Measurements from ENCODE around the gene ENAH.
"Not testable (repeated sequence)": the region's sequence is repeated elsewhere in the genome, so short reads cannot be mapped to it uniquely, and the experiment has no call there.

ENAH gene

DNA sequence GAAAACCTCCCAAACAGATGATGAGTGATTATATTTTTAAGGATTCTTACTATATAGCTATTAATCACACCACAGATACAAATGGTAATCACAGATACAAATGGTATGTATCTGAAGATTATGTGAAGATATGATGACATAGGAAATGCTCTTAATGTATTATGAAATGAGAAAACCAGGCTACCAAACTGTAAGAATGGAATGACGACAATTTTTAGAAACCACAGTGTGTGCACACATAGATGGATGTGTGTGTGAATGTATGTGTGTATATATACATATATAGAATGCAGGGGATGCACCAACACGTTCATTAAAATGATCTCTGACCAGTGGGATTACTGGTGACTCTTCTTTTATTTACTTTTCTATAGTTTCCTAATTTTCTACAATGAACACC is 21.5 kb upstream of the ENAH start:
- DNase-seq (ENCODE audit: low spot score), result no peak

DNA sequence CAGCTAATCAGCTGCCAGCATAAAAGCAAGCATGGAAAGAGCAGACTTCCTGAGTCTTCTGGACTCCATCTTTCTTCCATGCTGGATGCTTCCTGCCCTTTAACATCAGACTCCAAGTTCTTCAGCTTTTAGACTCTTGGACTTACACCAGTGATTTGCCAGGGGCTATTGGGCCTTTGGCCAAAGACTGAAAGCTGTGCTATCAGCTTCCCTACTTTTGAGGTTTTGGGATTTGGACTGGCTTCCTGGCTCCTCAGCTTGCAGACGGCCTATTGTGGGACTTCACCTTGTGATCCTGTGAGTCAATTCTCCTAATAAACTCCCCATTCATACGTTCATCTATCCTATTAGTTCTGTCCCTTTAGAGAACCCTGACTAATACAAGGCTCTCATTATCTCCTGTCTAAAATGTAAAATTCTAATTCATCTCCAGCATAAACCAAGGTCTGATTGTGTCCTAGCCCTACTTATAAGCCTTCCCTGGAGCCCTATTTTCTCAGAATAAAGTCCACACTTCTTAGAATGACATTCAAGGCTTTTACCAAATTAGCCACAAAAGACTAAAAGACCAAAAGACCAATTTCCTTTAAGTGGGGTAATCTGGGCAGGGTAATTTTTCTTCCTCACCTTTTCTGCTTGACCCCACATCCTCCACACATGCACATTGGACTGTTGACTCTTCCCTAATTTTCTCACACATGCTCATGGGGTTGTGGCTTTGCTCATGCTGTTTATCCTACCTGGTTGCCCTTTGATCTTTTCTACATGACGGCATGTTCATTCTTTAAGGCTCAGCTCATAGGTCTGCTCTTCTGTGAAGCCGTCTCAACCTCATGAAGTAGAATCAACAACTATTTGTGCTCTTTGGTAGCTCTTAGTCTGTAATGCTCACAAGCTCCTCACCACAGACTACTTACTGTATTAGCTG is 18.1 kb upstream of the ENAH start:
- no peak for DNase-seq (ENCODE audit: low spot score)

DNA sequence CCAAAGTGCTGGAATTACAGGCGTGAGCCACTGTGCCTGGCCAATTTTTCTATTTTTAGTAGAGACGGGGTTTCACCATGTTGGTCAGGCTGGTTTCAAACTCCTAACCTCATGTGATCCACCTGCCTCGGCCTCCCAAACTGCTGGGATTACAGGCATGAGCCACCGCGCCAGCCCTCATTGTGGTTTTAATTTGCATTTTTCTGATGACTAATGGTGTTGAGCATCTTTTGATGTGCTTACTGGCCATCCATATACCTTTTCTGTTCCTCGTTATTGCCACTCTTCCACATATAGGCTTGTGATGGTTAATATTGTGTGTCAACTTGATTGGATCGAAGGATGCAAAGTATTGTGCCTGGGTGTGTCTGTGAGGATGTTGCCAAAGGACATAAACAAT is 17.4 kb upstream of the ENAH start:
- no peak for DNase-seq (ENCODE audit: low spot score)

DNA sequence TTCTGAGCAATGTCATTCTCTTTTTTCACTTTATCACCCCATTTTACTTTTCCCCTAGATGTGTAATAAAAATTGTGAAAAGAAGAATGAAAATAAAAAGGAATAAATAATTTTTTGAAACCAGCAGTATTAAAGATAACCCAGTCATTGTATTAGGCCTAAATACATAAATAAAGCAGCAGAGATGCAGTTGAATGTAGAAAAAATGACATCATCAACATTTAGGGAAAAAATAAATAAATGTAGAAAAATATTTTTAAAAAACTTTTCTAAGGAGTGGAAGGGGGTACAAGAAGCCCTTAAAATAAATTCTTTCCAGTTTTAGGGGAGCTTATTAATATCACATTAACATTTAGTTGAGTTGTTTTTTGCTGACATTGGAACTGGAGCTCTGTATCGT is 15.3 kb upstream of the ENAH start:
- DNase-seq (ENCODE audit: low spot score), result no peak

DNA sequence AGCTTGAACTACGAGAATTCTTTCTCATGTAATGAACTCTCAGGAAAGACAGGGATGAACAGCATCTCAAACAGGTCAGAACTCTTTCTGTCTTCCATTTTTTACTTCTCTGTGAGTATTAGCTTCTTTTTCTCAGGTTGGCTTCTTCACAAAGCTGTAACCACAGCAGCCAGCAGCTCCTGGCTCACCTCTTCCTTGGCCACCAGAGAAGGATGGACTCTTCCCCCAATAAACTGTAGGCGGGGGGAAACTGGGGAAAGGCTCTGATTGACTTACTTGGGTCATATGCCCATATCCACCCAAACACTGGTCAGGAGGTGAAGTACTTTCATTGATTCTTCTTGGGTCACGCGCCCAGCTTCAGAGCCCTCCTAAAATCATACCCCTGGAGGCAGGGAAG is 14.4 kb upstream of the ENAH start:
- no peak for DNase-seq (ENCODE audit: low spot score)

DNA sequence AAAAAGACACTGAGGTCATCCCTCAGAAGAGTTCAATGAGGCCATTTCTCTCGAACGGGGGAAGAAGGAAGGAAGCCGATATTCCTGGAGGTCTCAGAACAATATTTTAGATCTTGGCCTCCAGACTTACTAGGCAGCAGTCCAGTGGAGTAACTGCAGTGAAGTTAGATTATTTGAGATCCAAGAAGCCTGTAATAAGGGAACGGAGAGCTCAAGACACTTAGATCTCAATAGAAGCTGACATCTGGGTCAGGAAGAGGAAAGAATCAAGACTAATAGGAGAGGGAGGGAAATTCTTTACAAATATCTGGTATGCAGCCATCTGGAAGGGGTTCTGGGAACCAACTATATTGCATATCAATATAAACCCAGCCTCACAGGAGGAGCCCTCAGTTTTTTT is 13.6 kb upstream of the ENAH start:
- DNase-seq (ENCODE audit: low spot score), result no peak

DNA sequence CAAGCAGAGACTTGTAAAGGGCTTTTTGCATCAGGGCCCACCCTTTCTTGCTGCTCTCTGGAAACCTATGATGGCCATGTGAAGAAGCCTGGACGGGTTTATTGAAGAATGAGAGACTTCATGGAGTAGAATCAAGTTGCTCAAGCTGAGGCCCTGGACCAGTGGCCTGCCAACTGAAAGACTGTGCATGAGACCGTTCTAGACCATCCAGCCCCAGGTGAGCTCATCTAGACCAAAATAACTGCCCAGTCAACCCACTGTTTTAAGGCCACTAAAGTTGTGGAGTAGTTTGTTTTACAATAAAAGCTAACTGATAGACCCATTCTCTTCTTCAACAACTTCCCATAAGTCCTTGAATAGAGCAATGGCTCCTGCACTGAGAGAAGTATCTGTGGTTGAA is 11.8 kb upstream of the ENAH start:
- DNase-seq (ENCODE audit: low spot score), result no peak

DNA sequence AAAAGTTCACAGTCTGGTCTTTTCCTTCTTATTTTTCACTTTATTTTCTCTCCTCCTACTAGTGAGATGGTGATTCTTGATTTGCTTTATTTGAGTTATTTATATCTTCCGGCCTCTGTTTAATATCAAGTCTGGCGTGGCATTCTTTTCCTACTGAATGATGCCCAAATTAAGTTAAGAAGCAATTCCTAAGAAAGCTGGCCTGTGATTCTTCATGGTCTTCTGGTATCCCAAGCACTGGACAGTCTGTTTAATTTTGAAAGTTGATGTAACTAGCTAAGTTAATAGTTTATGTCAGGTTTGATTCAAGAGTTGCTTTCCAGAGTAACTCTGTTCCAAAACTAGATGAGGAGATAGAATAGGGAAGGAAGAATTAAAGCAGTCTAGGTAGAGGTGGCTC is 9.2 kb upstream of the ENAH start:
- DNase-seq (ENCODE audit: low spot score), result no peak

DNA sequence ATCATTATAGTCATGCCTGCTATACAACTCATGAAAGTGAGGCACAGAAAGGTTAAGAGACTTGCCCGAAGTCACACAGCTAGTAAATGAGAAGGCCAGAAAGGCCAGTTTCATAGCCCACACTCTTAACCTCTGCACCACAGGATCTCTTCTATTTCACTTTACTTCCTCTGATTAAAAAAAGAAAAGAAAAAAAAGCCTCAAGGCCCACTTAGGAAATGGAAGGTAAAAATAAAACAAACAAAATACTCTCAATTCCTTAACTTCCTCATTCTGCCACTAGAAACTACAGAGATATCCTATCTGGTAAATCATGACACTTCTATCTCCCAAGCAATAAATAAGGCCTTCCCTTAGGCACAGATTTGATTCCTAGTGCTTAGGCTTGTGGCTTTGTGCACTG is 7.6 kb upstream of the ENAH start:
- DNase-seq (ENCODE audit: low spot score), result no peak

DNA sequence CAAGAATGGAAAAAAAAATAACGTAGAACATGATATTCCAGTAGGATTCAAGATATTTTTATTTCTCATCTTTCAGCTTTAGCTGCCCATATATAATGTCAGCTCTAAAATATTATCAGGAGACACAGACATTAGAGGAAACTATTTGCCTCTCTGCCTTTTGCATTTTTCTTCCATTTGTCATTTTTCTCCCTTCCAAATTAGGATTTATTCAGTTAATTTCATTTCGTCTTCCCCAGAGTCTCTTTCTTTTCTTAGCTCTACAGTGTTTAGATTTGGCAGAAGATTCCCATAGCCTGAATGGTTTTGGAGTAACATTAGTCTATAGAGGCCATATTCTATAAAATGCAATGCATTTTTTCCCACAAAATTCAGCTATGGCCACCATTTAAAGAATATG is 5.1 kb upstream of the ENAH start:
- no peak for DNase-seq (ENCODE audit: low spot score)

DNA sequence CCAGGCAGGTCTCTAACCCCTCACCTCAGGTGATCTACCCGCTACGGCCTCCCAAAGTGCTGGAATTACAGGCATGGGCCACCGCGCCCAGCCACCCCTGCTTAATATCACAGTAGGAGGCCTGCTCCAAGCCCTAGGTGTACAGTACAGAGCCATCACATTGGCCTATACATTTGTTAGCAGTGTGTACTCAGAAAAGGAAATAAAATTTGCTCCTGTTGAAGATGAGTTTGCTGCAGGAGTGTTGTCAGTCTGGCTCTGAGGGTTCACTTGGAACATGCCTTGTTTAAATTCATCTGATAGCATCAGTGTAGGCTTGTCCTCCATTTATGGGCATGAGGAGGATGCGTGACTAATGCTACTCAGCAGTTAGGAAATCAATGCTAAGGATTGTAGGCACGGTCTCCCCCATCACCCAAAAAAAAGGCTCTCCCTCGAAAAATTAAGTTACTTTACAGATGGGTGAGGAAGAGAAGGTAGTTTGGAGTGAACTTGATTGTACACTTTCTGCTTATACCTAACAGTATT is 4.6 kb upstream of the ENAH start:
- peak; percentile 66 for DNase-seq (ENCODE audit: low spot score)

DNA sequence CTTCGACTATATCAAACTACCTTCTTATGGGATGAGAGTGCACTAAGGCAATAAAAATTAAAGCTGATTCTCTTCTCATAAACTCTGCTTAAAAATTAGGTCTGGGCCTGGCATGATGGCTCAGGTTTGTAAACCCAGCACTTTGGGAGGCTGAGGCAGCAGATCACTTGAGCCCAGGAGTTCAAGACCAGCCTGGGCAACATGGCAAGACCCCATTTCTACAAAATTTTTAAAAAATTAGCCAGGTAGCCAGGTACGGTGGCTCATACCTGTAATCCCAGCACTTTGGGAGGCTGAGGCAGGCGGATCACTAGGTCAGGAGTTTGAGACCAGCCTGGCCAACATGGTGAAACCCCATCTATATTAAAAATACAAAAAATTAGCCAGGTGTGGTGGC is 3.3 kb upstream of the ENAH start:
- DNase-seq (ENCODE audit: low spot score), result not testable (repeated sequence)

DNA sequence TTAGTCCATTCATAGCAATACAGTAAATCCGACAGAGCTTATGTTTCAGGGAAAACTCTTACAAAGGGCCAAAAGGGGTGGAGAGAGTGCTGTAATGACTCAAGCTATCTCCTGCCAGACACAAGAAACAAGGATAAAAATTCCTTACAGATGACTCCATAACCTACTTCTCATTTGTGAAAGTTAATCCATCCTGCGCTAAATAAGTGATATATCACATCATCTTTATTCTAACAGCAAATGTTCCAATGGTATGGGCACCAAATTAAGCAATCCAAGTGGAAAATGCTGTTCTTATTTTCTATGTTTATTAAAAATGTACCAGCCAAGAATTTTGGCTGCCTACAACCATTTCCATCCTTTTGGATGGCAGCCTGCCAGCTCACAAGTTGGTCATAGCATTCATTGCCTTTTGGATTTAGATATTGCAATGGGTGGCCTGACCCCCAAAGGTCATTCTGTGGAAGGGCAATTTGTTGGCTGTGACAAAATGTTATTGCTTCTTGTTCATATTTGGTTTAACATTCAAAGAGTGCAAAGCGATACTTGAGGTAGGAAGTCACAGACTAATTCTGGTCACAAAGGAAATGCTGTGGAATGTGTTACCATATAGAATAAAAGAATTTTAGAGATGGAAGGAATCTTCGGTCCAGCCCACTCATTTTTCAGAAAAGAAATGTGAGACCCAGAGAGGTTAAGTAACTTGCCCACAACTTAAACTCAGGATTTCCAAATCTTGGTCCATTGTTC is 2.8 kb upstream of the ENAH start:
- DNase-seq (ENCODE audit: low spot score), result peak; percentile 81

DNA sequence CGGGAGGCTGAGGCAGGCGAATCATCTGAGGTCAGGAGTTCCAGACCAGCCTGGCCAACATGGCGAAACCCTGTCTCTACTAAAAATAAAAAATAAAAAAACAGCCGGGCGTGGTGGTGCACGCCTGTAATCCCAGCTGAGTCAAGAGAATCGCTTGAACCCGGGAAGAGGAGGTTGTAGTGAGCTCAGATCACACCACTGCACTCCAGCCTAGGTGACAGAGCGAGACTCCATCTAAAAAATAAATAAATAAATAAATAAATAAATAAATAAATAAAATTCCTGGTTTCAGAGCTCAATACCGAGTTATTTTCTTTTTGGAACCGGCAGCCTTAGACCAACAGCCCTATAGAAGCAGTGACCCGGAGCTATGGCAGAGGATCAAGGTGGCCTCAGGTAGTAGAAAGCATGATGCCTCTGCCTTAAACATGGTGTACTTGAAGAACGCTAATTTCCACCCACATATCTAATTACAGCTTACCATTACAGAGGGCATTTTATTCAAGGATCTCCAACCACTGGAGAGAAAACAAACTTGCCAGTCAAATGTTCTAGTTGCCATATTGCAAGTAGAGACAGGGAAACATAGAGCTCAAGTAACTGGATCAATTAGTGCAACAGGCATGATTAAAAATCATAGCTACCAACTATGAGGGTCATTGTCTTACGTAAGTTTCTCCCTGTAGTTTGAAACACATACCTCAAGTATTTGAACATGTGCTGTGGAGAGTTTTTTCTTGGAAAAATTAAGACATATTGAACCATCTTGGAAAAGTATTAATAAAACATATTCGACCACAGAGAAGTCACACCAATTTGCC is 2.0 kb upstream of the ENAH start:
- DNase-seq (ENCODE audit: low spot score), result no peak

DNA sequence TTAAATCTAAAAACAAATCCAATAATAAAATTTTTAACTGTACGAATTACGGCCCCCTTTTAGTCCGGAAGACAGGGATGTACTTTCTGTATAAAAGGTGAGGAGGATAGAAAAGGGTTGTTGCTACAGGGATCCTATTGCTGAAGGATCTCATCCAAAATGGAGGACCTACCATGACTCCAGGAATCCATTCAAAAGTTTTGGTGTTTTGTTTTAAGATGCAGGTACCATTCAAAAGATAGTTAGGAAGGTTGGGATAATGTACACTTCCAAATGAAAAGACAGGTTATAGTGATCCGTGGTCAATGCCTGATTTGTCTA is 1.3 kb upstream of the ENAH start:
- no peak for DNase-seq (ENCODE audit: low spot score)

DNA sequence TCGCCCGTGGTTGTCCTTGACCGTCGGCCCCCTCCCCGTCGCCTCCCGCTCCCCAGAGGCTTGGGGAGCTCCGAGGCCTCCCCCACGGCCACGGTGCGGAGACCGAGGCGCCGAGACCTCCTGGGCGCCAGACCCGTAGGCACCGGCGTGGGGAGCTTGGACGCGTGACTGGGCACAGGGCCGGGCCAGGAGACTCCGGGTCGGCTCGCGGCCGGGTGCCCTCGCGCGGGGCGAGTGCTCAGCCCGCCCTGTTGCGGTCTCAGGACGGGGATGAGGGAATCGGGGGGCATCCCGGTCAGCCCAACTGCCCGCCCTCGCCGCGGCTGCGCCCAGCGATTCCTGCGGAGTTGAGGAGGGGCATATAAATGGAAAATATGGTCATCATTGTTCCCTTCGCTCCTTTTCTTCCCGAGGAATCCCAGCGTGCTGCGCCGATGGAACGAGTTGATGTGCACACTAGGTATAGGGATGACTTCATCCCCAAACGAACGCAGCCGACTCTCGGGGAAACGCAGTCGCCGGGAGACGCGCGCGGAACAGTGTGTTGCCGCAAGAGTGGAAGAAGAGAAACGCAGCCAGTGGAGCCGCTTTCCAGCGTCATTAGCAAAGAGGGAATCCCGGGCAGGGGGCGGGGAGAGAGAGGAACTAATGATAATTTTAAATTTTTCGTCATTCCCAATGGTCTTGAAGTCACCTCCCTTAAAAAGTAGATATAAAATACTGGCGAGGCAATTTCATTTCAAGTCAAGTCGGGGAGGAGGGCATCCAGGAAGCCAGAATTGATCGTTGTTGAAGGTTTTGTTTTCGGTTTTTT is 747 bp upstream of the ENAH start:
- DNase-seq (ENCODE audit: low spot score), result peak; percentile 77

DNA sequence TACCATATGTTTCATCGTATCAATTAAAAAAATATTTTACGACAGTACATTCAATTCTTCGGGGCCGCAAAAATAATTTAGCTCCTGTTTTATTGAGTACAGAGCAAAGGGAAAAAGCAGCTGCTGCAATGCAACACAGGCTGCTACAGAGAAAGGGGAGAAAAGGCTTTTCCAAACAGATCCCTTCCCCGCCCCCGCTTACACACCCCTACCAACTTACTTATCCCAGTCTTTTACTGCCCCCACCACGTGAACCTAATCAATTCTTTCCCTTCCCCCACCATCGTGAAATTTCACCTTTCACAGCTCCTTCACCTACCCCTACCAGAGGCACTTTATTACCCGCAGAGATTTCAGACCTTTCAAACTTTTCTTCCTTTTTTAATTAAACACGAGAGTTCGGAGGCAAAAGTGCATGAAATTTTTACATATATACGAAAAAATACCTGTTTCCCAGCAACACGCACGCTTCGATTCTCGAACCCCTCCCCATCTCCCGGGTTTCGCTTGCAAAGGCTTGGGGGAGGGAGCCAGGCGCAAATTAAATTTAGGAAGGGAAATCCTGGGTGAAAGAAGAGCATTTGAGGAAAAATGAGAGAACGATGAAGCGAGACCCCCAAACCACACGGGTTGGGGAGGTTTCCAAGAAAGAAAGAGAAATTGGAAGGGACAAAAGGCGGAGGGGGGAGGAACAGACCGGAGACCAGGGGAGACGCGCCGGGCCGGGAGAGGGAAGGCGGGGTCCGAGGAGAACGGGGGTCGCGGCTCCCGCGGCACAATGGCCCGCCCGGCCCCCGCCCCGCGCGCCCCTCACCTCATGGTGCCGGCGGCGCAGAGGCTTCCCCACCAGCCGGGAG is 823 bp downstream of the ENAH start:
- DNase-seq (ENCODE audit: low spot score), result peak; percentile 48

DNA sequence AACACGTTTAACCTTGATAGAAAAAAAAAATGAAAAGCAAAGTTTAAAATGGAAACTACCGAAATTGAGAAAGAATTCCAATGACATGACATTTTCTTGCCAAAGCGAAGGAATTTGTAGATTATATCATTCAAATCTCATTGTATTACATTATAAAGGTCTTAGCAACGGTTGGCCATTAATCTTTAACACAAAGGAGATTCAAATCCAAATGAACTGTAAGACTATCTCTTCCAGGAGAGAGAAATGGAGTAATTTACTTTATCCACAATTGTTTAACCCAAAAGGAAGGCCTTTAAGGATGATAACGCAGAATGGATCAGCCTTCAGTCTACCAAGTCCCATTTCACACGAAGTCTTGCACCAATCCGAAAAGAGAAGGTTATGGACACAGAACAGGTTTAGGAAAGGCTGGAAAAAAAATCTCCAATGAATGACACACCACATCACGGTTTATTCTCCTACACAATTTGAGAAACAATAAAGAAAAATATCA is 1.5 kb downstream of the ENAH start:
- no peak for DNase-seq (ENCODE audit: low spot score)

DNA sequence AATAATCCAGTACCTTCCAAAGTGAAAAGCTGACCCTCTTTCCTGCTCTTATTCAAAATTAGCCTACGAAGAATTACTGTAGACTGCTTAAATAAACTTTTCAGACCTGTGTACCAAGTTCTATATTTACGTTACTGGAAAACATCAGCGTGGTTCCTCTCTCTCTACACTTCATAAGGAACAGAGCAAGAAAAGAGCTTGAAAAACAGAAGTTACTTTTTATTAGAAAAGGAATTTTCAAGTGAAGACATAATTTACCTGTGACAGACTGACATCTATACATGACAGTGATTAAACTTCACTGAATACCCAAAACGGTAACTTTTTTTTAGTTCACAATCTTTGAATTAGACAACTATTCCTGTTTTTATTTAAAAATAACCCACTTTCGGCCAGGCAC is 2.7 kb downstream of the ENAH start:
- DNase-seq (ENCODE audit: low spot score), result no peak

DNA sequence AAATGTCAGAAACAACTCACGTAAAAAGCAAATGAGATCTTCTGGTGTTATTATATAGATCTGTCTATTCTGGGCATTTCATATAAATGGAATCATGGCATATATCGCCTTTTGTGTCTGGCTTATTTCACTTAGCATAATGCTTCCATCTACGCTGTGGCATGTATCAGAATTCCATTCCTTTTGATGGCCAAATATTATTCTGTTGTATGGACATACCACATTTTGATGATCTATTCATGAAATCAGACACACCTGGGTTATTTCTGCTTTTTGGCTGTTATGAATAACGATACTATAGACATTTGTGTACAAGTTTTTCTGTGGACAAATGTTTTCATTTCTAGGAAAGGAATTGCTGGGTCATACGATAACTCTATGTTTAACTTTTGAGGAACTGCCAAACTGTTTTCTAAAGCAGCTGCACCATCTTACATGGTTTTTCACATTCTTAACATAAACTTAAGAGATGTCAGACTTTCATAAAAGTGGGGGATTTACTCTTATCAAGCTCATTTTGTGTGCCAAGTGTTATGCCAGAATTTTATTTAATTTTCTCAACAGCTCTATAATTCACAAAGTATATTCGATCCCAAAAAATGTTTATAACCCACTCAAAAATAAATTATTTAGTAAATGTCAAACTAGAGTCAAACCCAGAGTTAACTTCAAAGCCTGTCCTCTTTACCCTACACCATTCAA is 7.6 kb downstream of the ENAH start:
- no peak for DNase-seq (ENCODE audit: low spot score)
